GM21717 (cell line): Measurements from ENCODE around the gene PCNX2.

Source experiments
- ATAC-seq: cut with Tn5 transposase; IDR thresholded peaks from one replicate; pipeline ENCODE4 v1.9.1; 2021; ENCODE audit warnings: mild to moderate bottlenecking, moderate library complexity; ENCODE audit not compliant: unreplicated experiment

Gene PCNX2

GRCh38 chr1:232943679-232944252, 351.8 kb downstream of the PCNX2 start:
- peak; percentile 60 for ATAC-seq

- no peak for ATAC-seq
Measured at GRCh38 chr1:232942413-232943294, 352.9 kb downstream of the PCNX2 start.

DNA sequence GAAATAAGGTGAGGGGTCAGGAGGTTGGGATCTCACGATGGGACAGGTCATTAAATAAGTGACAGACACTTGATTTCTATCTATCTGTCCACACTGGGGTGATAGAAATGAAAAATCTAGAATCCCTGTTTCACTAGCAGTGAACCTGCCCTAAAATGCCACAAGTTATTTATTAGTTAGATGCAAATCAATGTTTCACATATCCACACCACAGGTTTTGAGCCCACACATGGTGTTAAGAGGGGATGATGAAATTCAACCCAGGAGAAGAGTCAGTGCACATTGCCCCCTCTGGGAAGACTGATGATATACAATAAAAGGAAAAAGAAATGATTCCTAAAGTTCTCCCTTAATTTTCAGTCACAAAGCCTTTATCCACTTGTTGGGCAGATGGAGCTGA, 355.3 kb downstream of the PCNX2 start:
- ATAC-seq, result no peak

DNA sequence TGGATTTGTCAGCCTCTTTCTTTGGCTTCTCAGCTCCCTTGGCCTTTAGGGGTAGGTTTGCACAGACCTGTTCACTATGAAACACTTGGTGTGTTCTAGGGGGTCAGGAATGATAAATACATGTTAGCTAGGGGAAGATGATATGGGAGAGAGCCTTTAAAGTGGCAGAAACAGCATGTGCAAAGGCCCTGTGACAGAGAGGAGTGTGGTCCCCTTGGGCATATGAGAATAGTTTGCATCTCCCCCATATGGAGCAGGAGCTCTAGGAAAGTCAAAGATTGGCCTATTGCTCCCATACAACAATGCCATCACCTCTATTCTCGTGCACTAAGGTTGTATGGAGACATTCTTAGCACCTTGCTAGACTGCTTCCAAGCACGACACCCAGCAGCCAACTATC, 355.8 kb downstream of the PCNX2 start:
- no peak for ATAC-seq

DNA sequence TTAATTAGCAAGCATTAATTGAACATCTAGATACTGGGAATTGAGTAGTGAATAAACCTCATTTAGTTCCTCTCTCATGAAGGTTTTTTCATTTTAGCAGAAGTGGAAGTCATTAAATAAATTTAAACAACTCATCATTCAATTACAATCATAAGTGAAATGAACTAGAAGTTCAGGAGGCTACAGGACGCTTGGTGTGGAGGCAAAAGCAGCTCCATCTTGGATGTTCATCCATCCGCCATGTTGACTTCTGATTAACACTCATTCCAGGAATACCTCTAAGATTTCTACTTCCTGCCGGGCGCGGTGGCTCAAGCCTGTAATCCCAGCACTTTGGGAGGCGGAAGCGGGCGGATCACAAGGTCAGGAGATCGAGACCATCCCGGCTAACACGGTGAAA, 356.6 kb downstream of the PCNX2 start:
- ATAC-seq, result no peak

DNA sequence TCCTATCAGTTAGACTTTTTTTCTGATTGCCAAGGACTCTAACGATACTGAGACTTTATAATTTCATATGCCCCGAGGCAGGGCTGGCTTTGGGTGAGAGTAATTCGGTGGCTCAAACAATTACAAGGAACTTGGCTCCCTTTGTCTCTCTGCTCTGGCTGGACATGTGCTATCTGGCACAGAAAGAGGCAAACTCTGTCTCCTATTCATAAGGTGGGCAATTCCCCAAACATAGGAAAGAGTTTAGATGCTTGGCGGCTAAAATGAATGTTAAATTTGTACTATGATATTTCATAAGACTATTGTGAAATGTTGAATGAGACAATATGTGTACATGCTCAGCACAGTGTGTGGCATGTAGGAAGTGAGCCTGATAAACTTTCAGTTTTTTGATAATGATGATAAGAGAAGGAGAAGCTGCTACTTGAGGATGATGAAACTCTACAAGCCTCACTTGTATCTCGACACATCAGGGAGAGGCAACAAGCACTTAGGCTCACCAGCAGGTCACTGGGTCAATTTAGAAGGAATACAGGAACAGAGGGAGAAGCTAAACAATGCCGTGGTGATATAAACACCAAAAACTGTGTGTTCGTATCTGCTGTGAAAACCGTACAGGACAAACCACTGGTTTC, 357.7 kb downstream of the PCNX2 start:
- ATAC-seq, result no peak

DNA sequence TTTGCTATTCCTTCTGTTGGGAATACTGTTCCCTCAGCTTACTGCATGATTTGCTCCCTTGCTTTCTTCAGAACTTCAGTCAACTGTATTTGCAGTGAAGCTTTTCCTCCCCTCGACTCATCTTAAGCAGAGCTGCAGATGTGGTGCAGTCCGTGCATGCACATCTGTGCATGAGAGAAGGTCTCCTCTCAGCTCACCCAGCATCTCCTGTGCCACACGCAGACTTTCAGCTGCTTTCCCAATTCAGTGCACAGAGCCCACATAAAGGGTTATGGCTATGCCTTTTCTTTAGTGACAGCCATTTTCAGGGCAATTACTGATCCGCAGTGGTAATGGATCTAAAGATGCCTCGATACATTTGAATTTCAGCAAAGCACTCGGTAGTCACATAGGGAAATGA, 358.6 kb downstream of the PCNX2 start:
- ATAC-seq, result no peak
